ENCODE data around the gene HOXA2. TPM values are rescaled to one million over a fixed set of nuclear protein-coding genes. Genes with fewer than 3 reads are reported as not detected.

HOXA2 gene
- total RNA-seq, 5 donors from 2014 or later (not counting 1 experiment from before 2014, with no cell fraction given): not detected

DNA sequence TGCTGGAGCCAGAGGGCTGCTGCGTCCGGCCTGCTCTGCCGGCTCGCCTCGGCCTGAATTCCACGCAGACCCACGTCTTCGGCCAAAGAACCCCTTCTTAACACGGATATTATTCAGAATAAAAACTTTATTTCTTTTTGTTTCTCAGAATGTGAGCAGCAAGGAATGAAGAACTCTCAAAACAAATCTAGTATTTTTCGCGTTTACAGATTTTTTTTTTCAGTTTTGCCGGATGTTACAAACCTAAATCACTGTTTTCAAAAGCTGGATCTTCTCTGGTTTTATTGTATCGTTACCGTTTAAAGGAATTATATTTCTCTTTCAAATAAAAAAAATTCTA, 4.4 kb upstream of the HOXA2 start:
- H3K4me1 Mint-ChIP-seq: peaks cover 15 to 18% (median 16%) of the 10 kb centered on the region in 3 donors
- H3K36me3 ChIP-seq (ENCODE audit: control insufficient read depth in 2 of 2, extremely low read depth in 1 of 2, insufficient read depth in 1 of 2, low read length in 1 of 2): no peaks in the 10 kb centered on the region
- H3K4me3 ChIP-seq (ENCODE audit: control insufficient read depth in 1 of 2, extremely low read depth in 1 of 2, low read length in 1 of 2): no peak overlapping the region
- H3K9me3 ChIP-seq: no peaks in the 10 kb centered on the region
- H3K27me3 ChIP-seq (replicated peaks in 1 of 2; ENCODE audit: control insufficient read depth in 2 of 2, extremely low read depth in 1 of 2, insufficient read depth in 2 of 2, low read length in 1 of 2): peaks cover 5 to 39% of the 10 kb centered on the region in 2 experiments
- no peak overlapping the region for H3K27ac Mint-ChIP-seq
- ATAC-seq (replicated peaks in 1 of 4) (no peak), DNase-seq (no peak)
- peaks cover 0 to 9% of the 10 kb centered on the region in 2 experiments for H3K4me1 ChIP-seq (ENCODE audit: control insufficient read depth in 1 of 2, extremely low read depth in 1 of 2, insufficient read depth in 2 of 2, low read length in 2 of 2)
- WGBS (ENCODE audit: insufficient coverage): 93% methylated on average over 9 of the region's 14 CpGs
- no peaks in the 10 kb centered on the region for H3K9me3 Mint-ChIP-seq
- H3K36me3 Mint-ChIP-seq: no peaks in the 10 kb centered on the region
- H3K27me3 Mint-ChIP-seq: peaks cover 31 to 44% of the 10 kb centered on the region in 2 donors
- POLR2A ChIA-PET: no interaction called here
- no peak overlapping the region for H3K4me3 Mint-ChIP-seq
- CTCF ChIA-PET: no interaction called here
- H3K27ac ChIP-seq (ENCODE audit: low read length): no peak overlapping the region

DNA sequence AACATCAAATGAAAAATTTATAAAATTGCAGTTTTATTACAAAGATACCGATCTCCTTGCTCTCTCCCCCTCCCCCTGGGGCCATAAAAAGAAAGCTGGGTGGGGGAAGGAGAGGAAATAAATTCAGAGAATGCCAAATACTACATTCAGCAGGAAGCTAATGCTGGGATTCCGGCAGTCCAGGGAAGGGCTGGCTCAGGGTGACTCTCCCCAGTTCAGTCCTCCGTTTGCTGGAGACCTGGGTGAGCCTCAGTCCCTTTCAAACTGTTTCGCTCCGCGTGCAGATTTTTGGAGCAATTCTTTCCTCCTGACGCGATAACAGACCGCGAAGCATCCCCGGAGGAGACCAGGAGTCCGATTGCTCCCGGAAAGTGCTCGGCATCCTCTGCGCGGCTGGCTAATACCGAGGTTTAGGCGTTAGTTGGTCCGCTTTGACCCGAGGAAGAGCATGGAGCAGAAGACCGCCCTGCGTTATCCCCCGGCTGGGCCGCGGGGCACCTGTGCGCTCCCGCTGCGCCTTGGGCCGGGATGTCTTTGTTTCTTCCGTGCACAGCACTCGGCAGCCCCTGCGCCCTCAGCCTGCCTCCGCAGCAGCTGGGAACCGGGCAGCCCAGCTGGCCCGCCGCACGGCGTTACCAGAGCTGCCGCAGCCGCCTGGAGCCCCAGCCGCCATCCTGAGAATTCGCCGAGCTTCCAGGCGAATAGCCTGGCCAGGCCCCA, 3.9 kb upstream of the HOXA2 start:
- DNase-seq (no peak), ATAC-seq (replicated peaks in 1 of 4) (no peak)
- no peak overlapping the region for H3K4me3 Mint-ChIP-seq
- H3K4me1 Mint-ChIP-seq: peaks cover 17 to 20% (median 18%) of the 10 kb centered on the region in 3 donors
- Histone ChIP-seq H3K4me3 (ENCODE audit: control insufficient read depth in 1 of 2, extremely low read depth in 1 of 2, low read length in 1 of 2) (no peak overlapping the region), H3K27ac (ENCODE audit: low read length) (no peak overlapping the region), H3K36me3 (ENCODE audit: control insufficient read depth in 2 of 2, extremely low read depth in 1 of 2, insufficient read depth in 1 of 2, low read length in 1 of 2) (no peaks in the 10 kb centered on the region), H3K27me3 (replicated peaks in 1 of 2; ENCODE audit: control insufficient read depth in 2 of 2, extremely low read depth in 1 of 2, insufficient read depth in 2 of 2, low read length in 1 of 2) (peaks cover 5 to 44% of the 10 kb centered on the region in 2 experiments), H3K9me3 (no peaks in the 10 kb centered on the region), H3K4me1 (ENCODE audit: control insufficient read depth in 1 of 2, extremely low read depth in 1 of 2, insufficient read depth in 2 of 2, low read length in 2 of 2) (peaks cover 0 to 11% of the 10 kb centered on the region in 2 experiments)
- no peaks in the 10 kb centered on the region for H3K9me3 Mint-ChIP-seq
- CTCF ChIA-PET: no interaction called here
- H3K27ac Mint-ChIP-seq: no peak overlapping the region
- peaks cover 35 to 49% of the 10 kb centered on the region in 2 donors for H3K27me3 Mint-ChIP-seq
- WGBS (ENCODE audit: insufficient coverage): 93% methylated on average over 43 of the region's 44 CpGs
- POLR2A ChIA-PET: no interaction called here
- peaks cover 3% of the 10 kb centered on the region for H3K36me3 Mint-ChIP-seq

DNA sequence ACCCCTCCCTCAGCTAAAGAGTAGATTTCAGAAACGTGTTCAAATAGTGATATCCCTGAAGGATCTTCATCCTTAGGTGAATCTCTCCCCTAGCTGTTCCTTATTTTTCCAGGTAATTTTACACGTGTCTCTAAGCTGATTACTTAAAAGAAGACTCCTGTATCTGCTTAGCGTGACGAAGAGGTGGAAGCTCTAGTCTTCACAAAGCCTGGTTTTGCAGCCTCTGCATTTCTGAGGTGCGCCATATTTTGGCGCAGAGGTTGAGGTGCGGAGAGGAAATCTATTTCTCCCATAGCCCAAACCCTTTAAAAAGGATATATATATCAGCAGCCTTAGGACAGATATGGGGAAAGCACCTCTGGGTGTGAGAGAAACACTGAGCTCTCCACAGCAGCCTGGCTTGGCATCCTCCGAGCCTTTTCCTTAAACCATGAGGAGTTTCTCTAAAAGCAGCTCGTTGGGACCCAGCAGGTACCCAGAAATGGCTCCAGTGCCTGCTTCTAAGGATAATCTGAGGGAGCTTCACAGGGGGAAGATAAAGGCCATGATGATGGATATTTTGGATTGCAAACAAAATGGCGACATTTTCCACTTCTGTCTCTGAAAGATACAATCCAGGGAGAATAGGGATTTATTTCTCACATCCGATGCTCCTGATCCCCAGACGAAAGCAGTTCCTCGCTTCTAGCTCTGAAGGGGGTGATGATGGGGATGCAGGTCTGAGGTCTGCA, 3.0 kb upstream of the HOXA2 start:
- no peak overlapping the region for H3K4me3 Mint-ChIP-seq
- H3K36me3 Mint-ChIP-seq: peaks cover 7% of the 10 kb centered on the region
- H3K9me3 Mint-ChIP-seq: no peaks in the 10 kb centered on the region
- Histone ChIP-seq H3K27me3 (replicated peaks in 1 of 2; ENCODE audit: control insufficient read depth in 2 of 2, extremely low read depth in 1 of 2, insufficient read depth in 2 of 2, low read length in 1 of 2) (peaks cover 5 to 51% of the 10 kb centered on the region in 2 experiments), H3K27ac (ENCODE audit: low read length) (no peak overlapping the region), H3K4me3 (ENCODE audit: control insufficient read depth in 1 of 2, extremely low read depth in 1 of 2, low read length in 1 of 2) (no peak overlapping the region), H3K4me1 (ENCODE audit: control insufficient read depth in 1 of 2, extremely low read depth in 1 of 2, insufficient read depth in 2 of 2, low read length in 2 of 2) (peaks cover 0 to 11% of the 10 kb centered on the region in 2 experiments), H3K9me3 (no peaks in the 10 kb centered on the region), H3K36me3 (ENCODE audit: control insufficient read depth in 2 of 2, extremely low read depth in 1 of 2, insufficient read depth in 1 of 2, low read length in 1 of 2) (no peaks in the 10 kb centered on the region)
- ChIA-PET POLR2A (no interaction called here), CTCF (no interaction called here)
- peaks cover 39 to 58% of the 10 kb centered on the region in 2 donors for H3K27me3 Mint-ChIP-seq
- DNase-seq (no peak), ATAC-seq (replicated peaks in 1 of 4) (no peak)
- no peak overlapping the region for H3K27ac Mint-ChIP-seq
- H3K4me1 Mint-ChIP-seq: peaks cover 17 to 20% (median 18%) of the 10 kb centered on the region in 3 donors
- WGBS (ENCODE audit: insufficient coverage): 67% methylated on average over 5 of the region's 13 CpGs

DNA sequence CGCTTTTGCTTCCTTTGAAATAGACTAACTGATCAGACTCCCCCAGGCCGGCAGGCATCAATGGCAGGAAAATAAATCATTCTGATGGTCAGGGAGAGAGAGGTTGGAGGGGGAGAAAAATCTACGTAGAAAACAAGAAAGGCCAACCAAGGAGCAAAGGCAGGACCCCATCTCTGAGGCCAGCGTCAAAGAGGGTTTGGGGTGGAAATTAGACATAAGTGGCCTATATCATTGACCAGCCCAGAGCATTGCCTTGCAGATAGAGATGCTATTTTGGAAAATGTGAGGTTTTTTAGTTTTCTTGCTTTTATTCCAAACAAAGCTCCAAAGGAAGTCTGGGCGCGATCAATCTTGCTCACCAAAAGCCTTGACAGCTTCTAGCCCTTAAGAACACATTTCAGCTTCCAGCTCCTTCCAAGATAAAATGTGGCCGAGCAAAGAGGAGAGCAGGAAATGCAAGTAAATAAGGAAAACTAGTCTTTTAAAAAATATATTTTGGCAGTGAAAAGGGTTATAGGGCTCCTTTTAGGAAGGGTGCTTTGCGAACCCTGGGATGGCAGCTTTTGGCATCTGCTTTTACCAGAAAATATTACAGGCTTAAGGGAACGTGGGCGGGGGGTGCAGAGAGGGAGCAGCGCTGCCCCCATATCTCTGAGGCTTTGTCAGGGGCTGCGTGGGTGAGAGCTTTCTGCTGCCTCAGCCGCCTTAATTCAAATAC, 2.0 kb upstream of the HOXA2 start:
- no peak overlapping the region for H3K27ac ChIP-seq (ENCODE audit: low read length)
- H3K36me3 Mint-ChIP-seq: peaks cover 15% of the 10 kb centered on the region
- H3K9me3 Mint-ChIP-seq: no peaks in the 10 kb centered on the region
- 83% methylated on average over 2 of the region's 13 CpGs for WGBS (ENCODE audit: insufficient coverage)
- H3K27me3 ChIP-seq (replicated peaks in 1 of 2; ENCODE audit: control insufficient read depth in 2 of 2, extremely low read depth in 1 of 2, insufficient read depth in 2 of 2, low read length in 1 of 2): peaks cover 5 to 51% of the 10 kb centered on the region in 2 experiments
- H3K36me3 ChIP-seq (ENCODE audit: control insufficient read depth in 2 of 2, extremely low read depth in 1 of 2, insufficient read depth in 1 of 2, low read length in 1 of 2): no peaks in the 10 kb centered on the region
- peaks cover 0 to 11% of the 10 kb centered on the region in 2 experiments for H3K4me1 ChIP-seq (ENCODE audit: control insufficient read depth in 1 of 2, extremely low read depth in 1 of 2, insufficient read depth in 2 of 2, low read length in 2 of 2)
- ChIA-PET CTCF (no interaction called here), POLR2A (no interaction called here)
- peaks cover 43 to 67% of the 10 kb centered on the region in 2 donors for H3K27me3 Mint-ChIP-seq
- H3K4me3 Mint-ChIP-seq: no peak overlapping the region
- peak overlapping the region in 1 of 2 donors; percentile 55 for H3K27ac Mint-ChIP-seq
- peaks cover 17 to 20% (median 18%) of the 10 kb centered on the region in 3 donors for H3K4me1 Mint-ChIP-seq
- H3K4me3 ChIP-seq (ENCODE audit: control insufficient read depth in 1 of 2, extremely low read depth in 1 of 2, low read length in 1 of 2): no peak overlapping the region
- no peak for ATAC-seq (replicated peaks in 1 of 4)
- DNase-seq: no peak
- no peaks in the 10 kb centered on the region for H3K9me3 ChIP-seq

DNA sequence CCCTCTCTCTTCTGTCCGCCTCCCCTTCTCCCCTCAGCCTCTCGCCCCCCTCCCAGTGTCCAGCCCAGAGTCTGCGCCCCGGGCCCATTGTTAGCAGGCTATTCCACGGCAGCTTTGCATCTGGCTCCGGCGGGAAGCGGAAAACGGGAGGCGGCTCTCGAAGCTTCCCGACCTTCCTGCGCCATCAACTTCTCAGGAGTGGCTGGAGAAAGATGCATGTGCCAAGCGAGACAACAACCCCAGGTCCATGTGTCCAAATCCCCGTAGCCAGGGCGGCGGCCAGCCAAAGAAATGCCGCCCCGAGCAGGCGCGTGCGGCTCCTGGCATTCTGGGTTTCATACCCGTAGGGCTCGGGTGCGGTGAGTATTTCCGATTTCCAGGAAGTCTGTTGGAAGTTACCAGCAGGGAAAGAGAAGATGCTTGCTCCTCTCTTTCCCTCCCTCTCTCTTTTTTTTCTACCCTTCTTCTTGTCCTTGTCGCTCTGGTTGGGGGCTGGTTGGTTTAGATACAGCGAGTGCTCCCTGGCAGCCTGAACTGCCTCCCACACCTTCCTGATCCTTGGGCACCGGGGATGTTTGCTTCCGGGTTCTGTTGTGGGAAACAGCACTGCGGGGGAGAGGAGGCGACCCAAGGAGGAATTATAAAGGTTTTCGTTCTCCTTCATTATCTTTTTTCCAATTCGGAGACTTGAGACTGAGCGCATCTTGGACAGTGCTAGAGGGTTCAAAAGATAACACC, 1.2 kb upstream of the HOXA2 start:
- no peak for DNase-seq
- H3K36me3 ChIP-seq (ENCODE audit: control insufficient read depth in 2 of 2, extremely low read depth in 1 of 2, insufficient read depth in 1 of 2, low read length in 1 of 2): no peaks in the 10 kb centered on the region
- H3K9me3 Mint-ChIP-seq: no peaks in the 10 kb centered on the region
- H3K27ac Mint-ChIP-seq: peak overlapping the region in 1 of 2 donors; percentile 55
- H3K4me3 ChIP-seq (ENCODE audit: control insufficient read depth in 1 of 2, extremely low read depth in 1 of 2, low read length in 1 of 2): no peak overlapping the region
- H3K27me3 ChIP-seq (replicated peaks in 1 of 2; ENCODE audit: control insufficient read depth in 2 of 2, extremely low read depth in 1 of 2, insufficient read depth in 2 of 2, low read length in 1 of 2): peaks cover 5 to 56% of the 10 kb centered on the region in 2 experiments
- POLR2A ChIA-PET: no interaction called here
- peaks cover 0 to 16% of the 10 kb centered on the region in 2 experiments for H3K4me1 ChIP-seq (ENCODE audit: control insufficient read depth in 1 of 2, extremely low read depth in 1 of 2, insufficient read depth in 2 of 2, low read length in 2 of 2)
- no peaks in the 10 kb centered on the region for H3K9me3 ChIP-seq
- H3K27ac ChIP-seq (ENCODE audit: low read length): no peak overlapping the region
- ATAC-seq (replicated peaks in 1 of 4): no peak
- CTCF ChIA-PET: no interaction called here
- H3K36me3 Mint-ChIP-seq: peaks cover 22% of the 10 kb centered on the region
- peak overlapping the region in 1 of 3 donors; percentile 6 for H3K4me3 Mint-ChIP-seq
- whole genome bisulfite sequencing (ENCODE audit: insufficient coverage): 55% methylated on average over 23 of the region's 35 CpGs
- peaks cover 22 to 25% (median 23%) of the 10 kb centered on the region in 3 donors for H3K4me1 Mint-ChIP-seq
- H3K27me3 Mint-ChIP-seq: peaks cover 51 to 75% of the 10 kb centered on the region in 2 donors

Data from T-cell (primary cell).